A549 (cell line): Measurements from ENCODE around the gene SLC38A3. TPM values are rescaled to one million over a fixed set of nuclear protein-coding genes. Genes with fewer than 3 reads are reported as not detected.

ENCODE experiments used
- ATAC-seq, 2 experiments: fragments of 200-7000 bp in 1 of 2; fragments of >200 bp in 1 of 2; cut with Nextera tagmentation in 1 of 2; cut with Tn5 transposase in 1 of 2; 3 replicates each; pipeline versions ENCODE4 v1.8.0 to v1.9.1; 2018 to 2020; ENCODE audit warnings: mild to moderate bottlenecking in 1 of 2, moderate library complexity in 1 of 2
- CTCF ChIA-PET: fragments of 300-600 bp; sonication (Branson Sonifier 250); formaldehyde crosslinking; extraction: SDS; loops from one replicate; lab custom pipeline; 2021; ENCODE audit warnings: antibody characterized with exemption, inconsistent platforms; lab: Yijun Ruan, JAX
- POLR2A ChIA-PET: fragments of 350-600 bp; formaldehyde crosslinking; extraction: SDS; loops from one replicate; lab custom pipeline; 2021; ENCODE audit warnings: antibody characterized with exemption, inconsistent platforms; lab: Yijun Ruan, JAX
- DNase-seq, 2 experiments: peaks; one replicate each; pipeline versions ENCODE4 v3.0.0 to v3.0.0-alpha.2; 2011 to 2016; ENCODE audit warnings: low read depth in 1 of 2, low spot score in 1 of 2
- FAIRE-seq: peaks from 2 replicates; lab custom pipeline; 2011; peaks lifted over from hg19 to GRCh38; lab: Jason Lieb, UNC
- H3K27ac ChIP-seq, 2 experiments: fragments of >200 bp; sonication (Bioruptor Twin); formaldehyde crosslinking; 3 replicates each; pipeline ENCODE4 v1.5.1; 2016 to 2017
- H3K4me1 ChIP-seq: fragments of >200 bp; sonication (Bioruptor Twin); formaldehyde crosslinking; 3 replicates; pipeline ENCODE4 v1.6.1; 2016
- H3K4me2 ChIP-seq: fragments of >200 bp; sonication (Bioruptor Twin); formaldehyde crosslinking; 3 replicates; pipeline ENCODE4 v1.6.1; 2016
- H3K4me3 ChIP-seq: fragments of >200 bp; sonication (Bioruptor Twin); formaldehyde crosslinking; 3 replicates; pipeline ENCODE4 v1.5.1; 2016
- H3K9me3 ChIP-seq: fragments of >200 bp; sonication (Bioruptor Twin); formaldehyde crosslinking; 3 replicates; pipeline ENCODE4 v1.6.1; 2016
- CBX8 ChIP-seq: fragments of 200-600 bp; sonication (generic); IDR thresholded peaks from 2 replicates; pipeline ENCODE4 v1.6.1; 2016
- CHD4 ChIP-seq: fragments of 200-600 bp; sonication (generic); IDR thresholded peaks from 2 replicates; pipeline ENCODE4 v1.6.1; 2016; ENCODE audit warnings: antibody characterized with exemption, mild to moderate bottlenecking, borderline replicate concordance
- EHF ChIP-seq: fragments of 250-450 bp; sonication (Bioruptor Pico); IDR thresholded peaks from 2 replicates; pipeline ENCODE4 v1.5.0; 2020; ENCODE audit warnings: mild to moderate bottlenecking
- EHMT2 ChIP-seq: fragments of 200-600 bp; sonication (generic); IDR thresholded peaks from 2 replicates; pipeline ENCODE4 v1.6.1; 2016; ENCODE audit warnings: antibody characterized with exemption, low read depth, mild to moderate bottlenecking, moderate library complexity
- EP300 ChIP-seq, 2 experiments: fragments of >200 bp; sonication (Bioruptor Twin); formaldehyde crosslinking; IDR thresholded peaks; 2 replicates in 1 of 2; 3 replicates in 1 of 2; pipeline ENCODE4 v1.6.1; 2016 to 2017
- ESRRA ChIP-seq: fragments of 150-350 bp; IDR thresholded peaks from 2 replicates; pipeline ENCODE4 v1.6.1; 2014; ENCODE audit warnings: mild to moderate bottlenecking, low read length, borderline replicate concordance
- FOSL2 ChIP-seq, 2 experiments: fragments of 450-650 bp in 1 of 2; fragments of >200 bp in 1 of 2; sonication (Bioruptor Twin) in 1 of 2; formaldehyde crosslinking; IDR thresholded peaks; 2 replicates each; pipeline versions ENCODE4 v1.5.0 to v1.6.1; 2016 to 2020; ENCODE audit warnings: mild to moderate bottlenecking in 1 of 2, moderate library complexity in 1 of 2
- FOXS1 ChIP-seq: fragments of 250-450 bp; sonication (Bioruptor Pico); IDR thresholded peaks from 2 replicates; pipeline ENCODE4 v1.5.0; 2020; ENCODE audit warnings: mild to moderate bottlenecking, moderate library complexity
- GATA3 ChIP-seq: IDR thresholded peaks from 2 replicates; pipeline ENCODE4 v1.6.1; 2012; ENCODE audit warnings: borderline replicate concordance
- HDAC2 ChIP-seq: fragments of 200-600 bp; sonication (generic); IDR thresholded peaks from 2 replicates; pipeline ENCODE4 v1.6.1; 2016
- MYC ChIP-seq: IDR thresholded peaks from 2 replicates; pipeline ENCODE4 v1.6.1; 2012; ENCODE audit warnings: mild to moderate bottlenecking, inconsistent platforms, low read length, improper control_type of control experiment, borderline replicate concordance
- NFE2L2 ChIP-seq: fragments of 150-350 bp; conservative IDR thresholded peaks from 2 replicates; pipeline ENCODE4 v1.6.1; 2014; ENCODE audit warnings: low read length
- NR3C1 ChIP-seq: fragments of >200 bp; sonication (Bioruptor Twin); formaldehyde crosslinking; IDR thresholded peaks from 3 replicates; pipeline ENCODE4 v1.6.1; 2017
- RCOR1 ChIP-seq: fragments of 150-350 bp; IDR thresholded peaks from 2 replicates; pipeline ENCODE4 v1.6.1; 2014; ENCODE audit warnings: antibody characterized with exemption, low read length, low read depth
- SMC3 ChIP-seq: fragments of >200 bp; sonication (Bioruptor Twin); formaldehyde crosslinking; IDR thresholded peaks from 3 replicates; pipeline ENCODE4 v1.6.1; 2018; ENCODE audit warnings: inconsistent platforms
- SREBF2 ChIP-seq: fragments of 450-650 bp; IDR thresholded peaks from 2 replicates; pipeline ENCODE4 v1.6.1; 2014; ENCODE audit warnings: mild to moderate bottlenecking, moderate library complexity
- ZFP36 ChIP-seq: fragments of 450-650 bp; IDR thresholded peaks from 2 replicates; pipeline ENCODE4 v1.6.1; 2014; ENCODE audit warnings: borderline replicate concordance; ENCODE audit not compliant: partially characterized antibody
- ZNF302 ChIP-seq: fragments of 250-450 bp; sonication (Bioruptor Pico); IDR thresholded peaks from 2 replicates; pipeline ENCODE4 v1.9.0; 2021; ENCODE audit warnings: inconsistent platforms, mild to moderate bottlenecking, moderate library complexity
- ZSCAN20 ChIP-seq: fragments of 250-450 bp; sonication (Bioruptor Pico); IDR thresholded peaks from 2 replicates; pipeline ENCODE4 v1.8.0; 2022; ENCODE audit warnings: mild to moderate bottlenecking, moderate library complexity
- WGBS: methylation state at CpG from one replicate; pipeline ENCODE4 v1.1.6; 2017; ENCODE audit errors: missing lambda C conversion rate; 5-methylcytosine and 5-hydroxymethylcytosine counted together
- polyA plus RNA-seq, 4 experiments: library from polyadenylated mRNA; depleted of rRNA in 3 of 4; stranded (reverse); fragments of >200 nt; fragmentation: RNase III in 1 of 4; extraction: RNeasy Plus Mini Kit Qiagen cat#74134 plus additional on column Dnase treatment in 1 of 4; gene quantifications; 2 replicates in 3 of 4; 3 replicates in 1 of 4; pipeline ENCODE4 v1.2.3, GENCODE V29; 2011 to 2017
- TF ChIP-seq, protein P1 (sequence below): IDR thresholded peaks from 2 replicates; pipeline ENCODE4 v1.6.1; 2012
- TF ChIP-seq, protein P2 (sequence below): fragments of >200 bp; sonication (Bioruptor Twin); formaldehyde crosslinking; IDR thresholded peaks from 2 replicates; pipeline ENCODE4 v1.6.1; 2016
- TF ChIP-seq, protein P3 (sequence below): fragments of >200 bp; sonication (Bioruptor Twin); formaldehyde crosslinking; IDR thresholded peaks from 3 replicates; pipeline ENCODE4 v1.6.1; 2016
- TF ChIP-seq, protein P4 (sequence below): fragments of 150-350 bp; IDR thresholded peaks from 2 replicates; pipeline ENCODE4 v1.6.1; 2014; ENCODE audit warnings: low read depth, mild to moderate bottlenecking, low read length
- TF ChIP-seq, protein P5 (sequence below): fragments of >200 bp; sonication (Bioruptor Twin); formaldehyde crosslinking; IDR thresholded peaks from 3 replicates; pipeline ENCODE4 v1.5.1; 2016
- TF ChIP-seq, protein P6 (sequence below): IDR thresholded peaks from 2 replicates; pipeline ENCODE4 v1.6.1; 2012

Gene SLC38A3
- polyA plus RNA-seq, 2 of the 4 experiments (the other 2 are of a cell fraction): 0.05 TPM; not detected in 1

DNA sequence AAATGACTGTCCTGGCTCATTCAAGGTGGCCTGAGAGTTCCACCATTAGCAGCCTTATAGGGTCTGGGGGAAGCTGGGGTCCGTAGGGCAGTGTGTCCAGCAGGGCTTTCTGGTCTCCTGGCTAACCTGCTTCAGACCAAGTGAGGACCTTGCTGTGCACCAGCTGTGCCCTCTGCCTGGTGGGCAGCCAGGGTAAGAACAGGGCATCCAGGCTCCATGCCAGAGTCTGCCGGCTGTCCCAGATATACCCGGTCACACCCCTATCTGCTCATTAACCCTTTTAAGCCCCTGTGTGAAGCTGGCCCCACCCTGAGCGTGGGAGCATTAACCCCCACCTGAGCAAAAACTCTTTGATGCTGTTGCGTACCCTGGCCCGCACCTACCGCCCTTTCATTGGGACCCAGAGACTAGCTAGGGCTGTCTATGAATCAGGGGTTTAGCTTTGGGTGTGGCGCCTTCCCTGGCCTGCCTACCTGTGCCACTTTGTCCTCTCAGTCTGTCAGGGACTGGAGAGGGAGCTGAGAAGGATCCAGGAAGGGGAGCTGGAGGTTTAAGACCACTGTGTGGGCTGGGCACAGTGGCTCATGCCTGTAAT, 32.3 kb upstream of the SLC38A3 start:
- DNase-seq (no peak), FAIRE-seq (no peak), ATAC-seq (peak in 1 of 2 experiments; percentile 19; a peak in 2 of 6 replicates)
- H3K4me3 ChIP-seq: no peak overlapping the region
- H3K4me1 ChIP-seq: peaks cover 48% of the 10 kb centered on the region
- H3K27ac ChIP-seq: peak overlapping the region; percentile 68 to 94; a peak in 3 of 6 replicates
- H3K4me2 ChIP-seq: peak overlapping the region; percentile 47
- WGBS: 49% methylated on average over 6 of the region's 8 CpGs
- TF ChIP-seq, protein P1, sequence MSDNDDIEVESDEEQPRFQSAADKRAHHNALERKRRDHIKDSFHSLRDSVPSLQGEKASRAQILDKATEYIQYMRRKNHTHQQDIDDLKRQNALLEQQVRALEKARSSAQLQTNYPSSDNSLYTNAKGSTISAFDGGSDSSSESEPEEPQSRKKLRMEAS: no peak
- TF ChIP-seq MYC (no peak), HDAC2 (no peak), EP300 (IDR thresholded peaks at IDR 0.05) (no peak), CHD4 (no peak), EHMT2 (no peak), FOSL2 (IDR thresholded peaks at IDR 0.05) (no peak), FOSL2 (CRISPR knock-in tag; IDR thresholded peaks at IDR 0.05) (no peak), SREBF2 (no peak), FOXS1 (CRISPR knock-in tag) (no peak), RCOR1 (no peak), ZNF302 (CRISPR knock-in tag) (no peak), ESRRA (no peak), ZSCAN20 (CRISPR knock-in tag) (no peak), NR3C1 (no peak), GATA3 (no peak)
- TF ChIP-seq, protein P2, sequence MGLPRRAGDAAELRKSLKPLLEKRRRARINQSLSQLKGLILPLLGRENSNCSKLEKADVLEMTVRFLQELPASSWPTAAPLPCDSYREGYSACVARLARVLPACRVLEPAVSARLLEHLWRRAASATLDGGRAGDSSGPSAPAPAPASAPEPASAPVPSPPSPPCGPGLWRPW: no peak
- TF ChIP-seq, protein P3, sequence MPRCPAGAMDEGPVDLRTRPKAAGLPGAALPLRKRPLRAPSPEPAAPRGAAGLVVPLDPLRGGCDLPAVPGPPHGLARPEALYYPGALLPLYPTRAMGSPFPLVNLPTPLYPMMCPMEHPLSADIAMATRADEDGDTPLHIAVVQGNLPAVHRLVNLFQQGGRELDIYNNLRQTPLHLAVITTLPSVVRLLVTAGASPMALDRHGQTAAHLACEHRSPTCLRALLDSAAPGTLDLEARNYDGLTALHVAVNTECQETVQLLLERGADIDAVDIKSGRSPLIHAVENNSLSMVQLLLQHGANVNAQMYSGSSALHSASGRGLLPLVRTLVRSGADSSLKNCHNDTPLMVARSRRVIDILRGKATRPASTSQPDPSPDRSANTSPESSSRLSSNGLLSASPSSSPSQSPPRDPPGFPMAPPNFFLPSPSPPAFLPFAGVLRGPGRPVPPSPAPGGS: no peak
- TF ChIP-seq, protein P4, sequence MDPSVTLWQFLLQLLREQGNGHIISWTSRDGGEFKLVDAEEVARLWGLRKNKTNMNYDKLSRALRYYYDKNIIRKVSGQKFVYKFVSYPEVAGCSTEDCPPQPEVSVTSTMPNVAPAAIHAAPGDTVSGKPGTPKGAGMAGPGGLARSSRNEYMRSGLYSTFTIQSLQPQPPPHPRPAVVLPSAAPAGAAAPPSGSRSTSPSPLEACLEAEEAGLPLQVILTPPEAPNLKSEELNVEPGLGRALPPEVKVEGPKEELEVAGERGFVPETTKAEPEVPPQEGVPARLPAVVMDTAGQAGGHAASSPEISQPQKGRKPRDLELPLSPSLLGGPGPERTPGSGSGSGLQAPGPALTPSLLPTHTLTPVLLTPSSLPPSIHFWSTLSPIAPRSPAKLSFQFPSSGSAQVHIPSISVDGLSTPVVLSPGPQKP: no peak
- POLR2A ChIA-PET: interaction anchor here (0.6 to 1.6 kb wide), 2 partner anchors 11 to 15 kb away, joined by 3 read pairs; no protein-coding TSS in a partner anchor
- CTCF ChIA-PET: interaction anchor here (0.9 to 5.5 kb wide), 8 partner anchors 9 to 52 kb away, joined by 3 to 53 read pairs (median 4); partner anchors contain the start of gene GNAT1
- no peaks in the 10 kb centered on the region for H3K9me3 ChIP-seq

DNA sequence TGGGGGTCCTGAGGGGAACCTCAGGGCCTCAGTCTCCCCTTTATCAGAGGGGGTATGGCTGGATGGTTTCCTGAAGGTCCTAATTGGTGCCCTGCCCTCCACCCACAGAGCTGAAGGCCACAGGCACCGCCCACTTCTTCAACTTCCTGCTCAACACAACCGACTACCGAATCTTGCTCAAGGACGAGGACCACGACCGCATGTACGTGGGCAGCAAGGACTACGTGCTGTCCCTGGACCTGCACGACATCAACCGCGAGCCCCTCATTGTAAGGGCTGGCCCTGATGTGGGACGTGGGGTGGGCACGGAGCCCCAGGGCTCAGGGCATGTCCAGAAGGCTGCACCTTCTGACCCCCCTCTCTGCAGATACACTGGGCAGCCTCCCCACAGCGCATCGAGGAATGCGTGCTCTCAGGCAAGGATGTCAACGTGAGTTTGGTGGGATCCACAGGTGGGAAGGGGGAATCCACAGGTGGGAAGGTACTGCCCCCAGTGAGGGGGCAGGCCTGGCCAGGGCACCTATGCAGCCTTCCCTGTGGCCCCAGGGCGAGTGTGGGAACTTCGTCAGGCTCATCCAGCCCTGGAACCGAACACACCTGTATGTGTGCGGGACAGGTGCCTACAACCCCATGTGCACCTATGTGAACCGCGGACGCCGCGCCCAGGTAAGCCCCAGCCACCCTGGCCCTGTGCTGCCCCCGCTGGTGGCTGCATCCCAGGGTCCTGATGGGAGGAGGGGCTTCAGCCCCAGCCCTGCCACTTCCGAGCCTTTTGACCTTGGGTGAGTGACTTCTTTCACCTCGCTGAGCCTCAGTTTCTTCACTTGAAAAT, 31.2 kb upstream of the SLC38A3 start:
- POLR2A ChIA-PET: interaction anchor here (1.6 kb wide), 1 partner anchor 10 kb away, joined by 3 read pairs; no protein-coding TSS in a partner anchor
- WGBS: 88% methylated on average over 23 of the region's 29 CpGs
- no peak overlapping the region for H3K4me3 ChIP-seq
- ATAC-seq (no peak), FAIRE-seq (no peak), DNase-seq (no peak)
- CTCF ChIA-PET: interaction anchor here (0.9 to 5.5 kb wide), 6 partner anchors 8 to 20 kb away, joined by 3 to 53 read pairs (median 6); partner anchors contain the start of gene GNAT1
- H3K4me1 ChIP-seq: peaks cover 40% of the 10 kb centered on the region
- no peaks in the 10 kb centered on the region for H3K9me3 ChIP-seq
- H3K4me2 ChIP-seq: no peak overlapping the region
- no peak overlapping the region for H3K27ac ChIP-seq
- TF ChIP-seq NFE2L2 (no peak), ZSCAN20 (CRISPR knock-in tag) (no peak), ZFP36 (no peak), CBX8 (no peak), SMC3 (no peak), EHF (CRISPR knock-in tag) (no peak), EHMT2 (no peak)
- TF ChIP-seq, protein P5, sequence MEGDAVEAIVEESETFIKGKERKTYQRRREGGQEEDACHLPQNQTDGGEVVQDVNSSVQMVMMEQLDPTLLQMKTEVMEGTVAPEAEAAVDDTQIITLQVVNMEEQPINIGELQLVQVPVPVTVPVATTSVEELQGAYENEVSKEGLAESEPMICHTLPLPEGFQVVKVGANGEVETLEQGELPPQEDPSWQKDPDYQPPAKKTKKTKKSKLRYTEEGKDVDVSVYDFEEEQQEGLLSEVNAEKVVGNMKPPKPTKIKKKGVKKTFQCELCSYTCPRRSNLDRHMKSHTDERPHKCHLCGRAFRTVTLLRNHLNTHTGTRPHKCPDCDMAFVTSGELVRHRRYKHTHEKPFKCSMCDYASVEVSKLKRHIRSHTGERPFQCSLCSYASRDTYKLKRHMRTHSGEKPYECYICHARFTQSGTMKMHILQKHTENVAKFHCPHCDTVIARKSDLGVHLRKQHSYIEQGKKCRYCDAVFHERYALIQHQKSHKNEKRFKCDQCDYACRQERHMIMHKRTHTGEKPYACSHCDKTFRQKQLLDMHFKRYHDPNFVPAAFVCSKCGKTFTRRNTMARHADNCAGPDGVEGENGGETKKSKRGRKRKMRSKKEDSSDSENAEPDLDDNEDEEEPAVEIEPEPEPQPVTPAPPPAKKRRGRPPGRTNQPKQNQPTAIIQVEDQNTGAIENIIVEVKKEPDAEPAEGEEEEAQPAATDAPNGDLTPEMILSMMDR: no peak
- TF ChIP-seq, protein P6, sequence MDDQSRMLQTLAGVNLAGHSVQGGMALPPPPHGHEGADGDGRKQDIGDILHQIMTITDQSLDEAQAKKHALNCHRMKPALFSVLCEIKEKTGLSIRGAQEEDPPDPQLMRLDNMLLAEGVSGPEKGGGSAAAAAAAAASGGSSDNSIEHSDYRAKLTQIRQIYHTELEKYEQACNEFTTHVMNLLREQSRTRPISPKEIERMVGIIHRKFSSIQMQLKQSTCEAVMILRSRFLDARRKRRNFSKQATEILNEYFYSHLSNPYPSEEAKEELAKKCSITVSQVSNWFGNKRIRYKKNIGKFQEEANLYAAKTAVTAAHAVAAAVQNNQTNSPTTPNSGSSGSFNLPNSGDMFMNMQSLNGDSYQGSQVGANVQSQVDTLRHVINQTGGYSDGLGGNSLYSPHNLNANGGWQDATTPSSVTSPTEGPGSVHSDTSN: no peak
- TF ChIP-seq, protein P2: no peak
